WTC11 (cell line): ENCODE data around the gene LYPD1. TPM values are rescaled to one million over a fixed set of nuclear protein-coding genes. Genes with fewer than 3 reads are reported as not detected.

ENCODE experiments used
- ATAC-seq: fragments of 200-7000 bp; cut with Tn5 transposase; 2 replicates; pipeline ENCODE4 v1.10.0; 2021; ENCODE audit warnings: mild to moderate bottlenecking, moderate library complexity
- CTCF ChIA-PET: fragments of 300-600 bp; sonication (Branson Sonifier 250); formaldehyde crosslinking; loops from one replicate; lab custom pipeline; 2021; ENCODE audit warnings: antibody characterized with exemption; lab: Charles Lee
- POLR2A ChIA-PET: fragments of 350-600 bp; sonication (Branson Sonifier 250); formaldehyde crosslinking; loops from one replicate; lab custom pipeline; 2021; ENCODE audit warnings: antibody characterized with exemption; lab: Charles Lee
- DNase-seq: peaks from one replicate; pipeline ENCODE4 v3.0.0; 2021; ENCODE audit warnings: low spot score
- H3K27ac Mint-ChIP-seq: 2 replicates; pipeline ENCODE4 v1.8.0; 2021; ENCODE audit warnings: mixed read lengths
- H3K27me3 Mint-ChIP-seq: 2 replicates; pipeline ENCODE4 v1.8.0; 2021; ENCODE audit warnings: low read depth, mild to moderate bottlenecking, moderate library complexity, mixed read lengths
- H3K36me3 Mint-ChIP-seq: 2 replicates; pipeline ENCODE4 v1.8.0; 2021; ENCODE audit warnings: mixed read lengths
- H3K4me1 Mint-ChIP-seq: 2 replicates; pipeline ENCODE4 v1.8.0; 2022; ENCODE audit warnings: mixed read lengths
- H3K4me3 Mint-ChIP-seq: 2 replicates; pipeline ENCODE4 v1.8.0; 2021; ENCODE audit warnings: mild to moderate bottlenecking, moderate library complexity, mixed read lengths
- H3K9me3 Mint-ChIP-seq: 2 replicates; pipeline ENCODE4 v1.8.0; 2021; ENCODE audit warnings: mixed read lengths
- ESRRA ChIP-seq: sonication (generic); formaldehyde crosslinking; IDR thresholded peaks from 2 replicates; pipeline ENCODE4 v1.8.1; 2022; ENCODE audit warnings: mild to moderate bottlenecking, missing genetic modification reagents, borderline replicate concordance
- FOXP1 ChIP-seq: sonication (generic); formaldehyde crosslinking; IDR thresholded peaks from 2 replicates; pipeline ENCODE4 v1.8.0; 2022; ENCODE audit warnings: missing genetic modification reagents, mild to moderate bottlenecking, moderate library complexity, borderline replicate concordance
- GRHL2 ChIP-seq: fragments of 250-450 bp; sonication (Bioruptor Pico); IDR thresholded peaks from 2 replicates; pipeline ENCODE4 v1.8.0; 2022; ENCODE audit warnings: mild to moderate bottlenecking, moderate library complexity; ENCODE audit not compliant: insufficient replicate concordance, severe bottlenecking
- HMGA2 ChIP-seq: fragments of 250-450 bp; sonication (Bioruptor Pico); IDR thresholded peaks from 2 replicates; pipeline ENCODE4 v1.4.0; 2021; ENCODE audit warnings: mild to moderate bottlenecking, moderate library complexity
- OVOL2 ChIP-seq: fragments of 250-450 bp; sonication (Bioruptor Pico); IDR thresholded peaks from 2 replicates; pipeline ENCODE4 v1.9.0; 2021; ENCODE audit warnings: mild to moderate bottlenecking, borderline replicate concordance
- PRRX2 ChIP-seq: fragments of 250-450 bp; sonication (Bioruptor Pico); IDR thresholded peaks from 2 replicates; pipeline ENCODE4 v1.8.0; 2021; ENCODE audit warnings: mild to moderate bottlenecking
- SOX15 ChIP-seq: fragments of 250-450 bp; sonication (Bioruptor Pico); IDR thresholded peaks from 2 replicates; pipeline ENCODE4 v1.9.0; 2021; ENCODE audit warnings: mild to moderate bottlenecking
- SP1 ChIP-seq: sonication (generic); formaldehyde crosslinking; conservative IDR thresholded peaks from 2 replicates; pipeline ENCODE4 v1.8.1; 2022; ENCODE audit warnings: missing genetic modification reagents
- TP53 ChIP-seq: sonication (generic); formaldehyde crosslinking; IDR thresholded peaks from 2 replicates; pipeline ENCODE4 v1.8.1; 2023; ENCODE audit warnings: mild to moderate bottlenecking, missing genetic modification reagents
- total RNA-seq: library from RNA; stranded (reverse); gene quantifications from 3 replicates; pipeline ENCODE4 v1.2.3, GENCODE V29; 2021
- TF ChIP-seq, protein P1 (sequence below): sonication (generic); formaldehyde crosslinking; IDR thresholded peaks from 2 replicates; pipeline ENCODE4 v1.8.0; 2022; ENCODE audit warnings: mild to moderate bottlenecking, missing genetic modification reagents
- TF ChIP-seq, protein P2 (sequence below): sonication (generic); formaldehyde crosslinking; IDR thresholded peaks from 2 replicates; pipeline ENCODE4 v1.8.1; 2022; ENCODE audit warnings: mild to moderate bottlenecking, missing genetic modification reagents, moderate library complexity, borderline replicate concordance
- TF ChIP-seq, protein P3 (sequence below): sonication (generic); formaldehyde crosslinking; IDR thresholded peaks from 2 replicates; pipeline ENCODE4 v1.8.0; 2022; ENCODE audit warnings: missing genetic modification reagents
- TF ChIP-seq, protein P4 (sequence below): sonication (generic); formaldehyde crosslinking; IDR thresholded peaks from 2 replicates; pipeline ENCODE4 v1.8.1; 2022; ENCODE audit warnings: low read depth, mild to moderate bottlenecking, moderate library complexity, missing genetic modification reagents, borderline replicate concordance
- TF ChIP-seq, protein P5 (sequence below): sonication (generic); formaldehyde crosslinking; IDR thresholded peaks from 2 replicates; pipeline ENCODE4 v1.8.0; 2023; ENCODE audit warnings: mild to moderate bottlenecking, missing genetic modification reagents
- TF ChIP-seq, protein P6 (sequence below): sonication (generic); formaldehyde crosslinking; IDR thresholded peaks from 2 replicates; pipeline ENCODE4 v1.8.1; 2022; ENCODE audit warnings: mild to moderate bottlenecking, moderate library complexity, missing genetic modification reagents
- TF ChIP-seq, protein P7 (sequence below): fragments of 250-450 bp; sonication (Bioruptor Pico); IDR thresholded peaks from 2 replicates; pipeline ENCODE4 v1.9.0; 2021; ENCODE audit warnings: moderate library complexity, mild to moderate bottlenecking, inconsistent platforms, borderline replicate concordance

Gene LYPD1
- total RNA-seq, 1 experiment from 2014 or later, result 2.8 TPM

DNA sequence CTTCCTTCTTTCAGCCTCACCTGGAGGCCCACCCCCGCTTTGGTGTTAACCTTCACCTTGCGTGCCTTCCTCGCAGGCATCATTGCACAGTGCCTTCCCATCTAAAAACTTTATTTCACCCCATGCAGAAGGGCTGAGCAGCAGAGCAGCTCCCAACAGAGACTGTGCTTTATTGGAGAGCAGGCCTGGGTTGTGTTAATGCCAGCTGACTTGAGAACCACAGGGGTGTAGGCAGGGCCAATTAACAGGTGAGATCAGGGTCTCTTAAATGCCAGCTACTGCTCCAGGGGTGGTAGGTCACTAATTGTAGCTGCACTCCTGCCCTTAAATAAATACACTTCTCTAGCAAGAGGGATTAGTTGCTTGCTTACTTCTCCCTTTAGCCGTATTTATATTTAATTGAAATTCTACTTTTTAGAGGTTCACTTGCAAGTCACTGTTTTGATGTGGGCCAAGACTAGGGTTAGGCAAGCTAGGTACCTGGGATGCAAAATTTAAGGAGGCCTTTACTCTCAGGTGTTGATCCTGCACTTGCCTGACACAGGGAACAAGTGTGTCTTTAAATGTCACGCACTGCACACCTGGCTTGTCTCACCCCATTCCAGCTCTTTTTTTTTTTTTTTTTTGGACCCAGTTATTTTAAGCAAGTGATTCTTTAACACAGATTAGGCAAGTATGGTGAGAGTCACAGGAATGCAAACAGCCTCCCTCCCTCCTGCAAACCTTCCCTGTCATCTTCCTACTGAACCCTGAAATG, 54.5 kb downstream of the LYPD1 start (continued):
- TF ChIP-seq, protein P1, sequence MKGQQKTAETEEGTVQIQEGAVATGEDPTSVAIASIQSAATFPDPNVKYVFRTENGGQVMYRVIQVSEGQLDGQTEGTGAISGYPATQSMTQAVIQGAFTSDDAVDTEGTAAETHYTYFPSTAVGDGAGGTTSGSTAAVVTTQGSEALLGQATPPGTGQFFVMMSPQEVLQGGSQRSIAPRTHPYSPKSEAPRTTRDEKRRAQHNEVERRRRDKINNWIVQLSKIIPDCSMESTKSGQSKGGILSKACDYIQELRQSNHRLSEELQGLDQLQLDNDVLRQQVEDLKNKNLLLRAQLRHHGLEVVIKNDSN (CRISPR knock-in tag), result no peak
- TF ChIP-seq, protein P2, sequence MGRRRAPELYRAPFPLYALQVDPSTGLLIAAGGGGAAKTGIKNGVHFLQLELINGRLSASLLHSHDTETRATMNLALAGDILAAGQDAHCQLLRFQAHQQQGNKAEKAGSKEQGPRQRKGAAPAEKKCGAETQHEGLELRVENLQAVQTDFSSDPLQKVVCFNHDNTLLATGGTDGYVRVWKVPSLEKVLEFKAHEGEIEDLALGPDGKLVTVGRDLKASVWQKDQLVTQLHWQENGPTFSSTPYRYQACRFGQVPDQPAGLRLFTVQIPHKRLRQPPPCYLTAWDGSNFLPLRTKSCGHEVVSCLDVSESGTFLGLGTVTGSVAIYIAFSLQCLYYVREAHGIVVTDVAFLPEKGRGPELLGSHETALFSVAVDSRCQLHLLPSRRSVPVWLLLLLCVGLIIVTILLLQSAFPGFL (CRISPR knock-in tag), result no peak
- TF ChIP-seq TP53 (CRISPR knock-in tag), result no peak
- TF ChIP-seq, all 79 proteins: peak for 0

DNA sequence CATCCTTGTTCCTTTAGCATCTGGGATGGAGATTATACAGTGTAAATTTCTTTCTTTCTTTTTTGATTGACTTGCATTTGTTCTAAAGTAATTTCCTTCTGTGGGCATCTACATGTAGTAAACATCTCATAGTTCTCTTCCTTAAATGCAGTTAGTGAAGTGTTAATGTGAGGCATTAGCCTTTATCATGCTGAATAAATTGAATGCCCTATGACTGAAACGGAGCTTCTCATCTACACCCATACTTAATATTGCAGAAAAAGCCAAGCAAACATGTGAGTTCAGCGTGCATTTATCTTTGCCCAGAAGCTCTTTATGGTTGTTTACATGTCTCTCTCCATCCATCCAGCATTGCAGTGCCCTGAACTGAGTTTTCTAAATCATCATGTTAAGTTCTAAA, 58.3 kb downstream of the LYPD1 start:
- CTCF ChIA-PET, result no interaction called here
- POLR2A ChIA-PET, result interaction anchor here (0.6 kb wide), 2 partner anchors 13 to 118 kb away, joined by 3 to 4 read pairs; no protein-coding TSS in a partner anchor
- no peak overlapping the region for H3K4me3 Mint-ChIP-seq
- no peak for ATAC-seq
- DNase-seq, result no peak
- H3K36me3 Mint-ChIP-seq, result no peaks in the 10 kb centered on the region
- peaks cover 20% of the 10 kb centered on the region for H3K4me1 Mint-ChIP-seq
- TF ChIP-seq, protein P3, sequence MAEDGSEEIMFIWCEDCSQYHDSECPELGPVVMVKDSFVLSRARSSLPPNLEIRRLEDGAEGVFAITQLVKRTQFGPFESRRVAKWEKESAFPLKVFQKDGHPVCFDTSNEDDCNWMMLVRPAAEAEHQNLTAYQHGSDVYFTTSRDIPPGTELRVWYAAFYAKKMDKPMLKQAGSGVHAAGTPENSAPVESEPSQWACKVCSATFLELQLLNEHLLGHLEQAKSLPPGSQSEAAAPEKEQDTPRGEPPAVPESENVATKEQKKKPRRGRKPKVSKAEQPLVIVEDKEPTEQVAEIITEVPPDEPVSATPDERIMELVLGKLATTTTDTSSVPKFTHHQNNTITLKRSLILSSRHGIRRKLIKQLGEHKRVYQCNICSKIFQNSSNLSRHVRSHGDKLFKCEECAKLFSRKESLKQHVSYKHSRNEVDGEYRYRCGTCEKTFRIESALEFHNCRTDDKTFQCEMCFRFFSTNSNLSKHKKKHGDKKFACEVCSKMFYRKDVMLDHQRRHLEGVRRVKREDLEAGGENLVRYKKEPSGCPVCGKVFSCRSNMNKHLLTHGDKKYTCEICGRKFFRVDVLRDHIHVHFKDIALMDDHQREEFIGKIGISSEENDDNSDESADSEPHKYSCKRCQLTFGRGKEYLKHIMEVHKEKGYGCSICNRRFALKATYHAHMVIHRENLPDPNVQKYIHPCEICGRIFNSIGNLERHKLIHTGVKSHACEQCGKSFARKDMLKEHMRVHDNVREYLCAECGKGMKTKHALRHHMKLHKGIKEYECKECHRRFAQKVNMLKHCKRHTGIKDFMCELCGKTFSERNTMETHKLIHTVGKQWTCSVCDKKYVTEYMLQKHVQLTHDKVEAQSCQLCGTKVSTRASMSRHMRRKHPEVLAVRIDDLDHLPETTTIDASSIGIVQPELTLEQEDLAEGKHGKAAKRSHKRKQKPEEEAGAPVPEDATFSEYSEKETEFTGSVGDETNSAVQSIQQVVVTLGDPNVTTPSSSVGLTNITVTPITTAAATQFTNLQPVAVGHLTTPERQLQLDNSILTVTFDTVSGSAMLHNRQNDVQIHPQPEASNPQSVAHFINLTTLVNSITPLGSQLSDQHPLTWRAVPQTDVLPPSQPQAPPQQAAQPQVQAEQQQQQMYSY (CRISPR knock-in tag), result no peak
- TF ChIP-seq, protein P4, sequence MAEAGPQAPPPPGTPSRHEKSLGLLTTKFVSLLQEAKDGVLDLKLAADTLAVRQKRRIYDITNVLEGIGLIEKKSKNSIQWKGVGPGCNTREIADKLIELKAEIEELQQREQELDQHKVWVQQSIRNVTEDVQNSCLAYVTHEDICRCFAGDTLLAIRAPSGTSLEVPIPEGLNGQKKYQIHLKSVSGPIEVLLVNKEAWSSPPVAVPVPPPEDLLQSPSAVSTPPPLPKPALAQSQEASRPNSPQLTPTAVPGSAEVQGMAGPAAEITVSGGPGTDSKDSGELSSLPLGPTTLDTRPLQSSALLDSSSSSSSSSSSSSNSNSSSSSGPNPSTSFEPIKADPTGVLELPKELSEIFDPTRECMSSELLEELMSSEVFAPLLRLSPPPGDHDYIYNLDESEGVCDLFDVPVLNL (CRISPR knock-in tag), result no peak
- TF ChIP-seq FOXP1 (no peak), ESRRA (no peak), OVOL2 (CRISPR knock-in tag) (no peak), PRRX2 (CRISPR knock-in tag) (no peak)
- TF ChIP-seq, protein P5, sequence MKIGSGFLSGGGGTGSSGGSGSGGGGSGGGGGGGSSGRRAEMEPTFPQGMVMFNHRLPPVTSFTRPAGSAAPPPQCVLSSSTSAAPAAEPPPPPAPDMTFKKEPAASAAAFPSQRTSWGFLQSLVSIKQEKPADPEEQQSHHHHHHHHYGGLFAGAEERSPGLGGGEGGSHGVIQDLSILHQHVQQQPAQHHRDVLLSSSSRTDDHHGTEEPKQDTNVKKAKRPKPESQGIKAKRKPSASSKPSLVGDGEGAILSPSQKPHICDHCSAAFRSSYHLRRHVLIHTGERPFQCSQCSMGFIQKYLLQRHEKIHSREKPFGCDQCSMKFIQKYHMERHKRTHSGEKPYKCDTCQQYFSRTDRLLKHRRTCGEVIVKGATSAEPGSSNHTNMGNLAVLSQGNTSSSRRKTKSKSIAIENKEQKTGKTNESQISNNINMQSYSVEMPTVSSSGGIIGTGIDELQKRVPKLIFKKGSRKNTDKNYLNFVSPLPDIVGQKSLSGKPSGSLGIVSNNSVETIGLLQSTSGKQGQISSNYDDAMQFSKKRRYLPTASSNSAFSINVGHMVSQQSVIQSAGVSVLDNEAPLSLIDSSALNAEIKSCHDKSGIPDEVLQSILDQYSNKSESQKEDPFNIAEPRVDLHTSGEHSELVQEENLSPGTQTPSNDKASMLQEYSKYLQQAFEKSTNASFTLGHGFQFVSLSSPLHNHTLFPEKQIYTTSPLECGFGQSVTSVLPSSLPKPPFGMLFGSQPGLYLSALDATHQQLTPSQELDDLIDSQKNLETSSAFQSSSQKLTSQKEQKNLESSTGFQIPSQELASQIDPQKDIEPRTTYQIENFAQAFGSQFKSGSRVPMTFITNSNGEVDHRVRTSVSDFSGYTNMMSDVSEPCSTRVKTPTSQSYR, result no peak
- H3K9me3 Mint-ChIP-seq, result no peaks in the 10 kb centered on the region
- H3K27ac Mint-ChIP-seq, result no peak overlapping the region
- no peaks in the 10 kb centered on the region; the same call in 1 of the 2 replicates for H3K27me3 Mint-ChIP-seq

DNA sequence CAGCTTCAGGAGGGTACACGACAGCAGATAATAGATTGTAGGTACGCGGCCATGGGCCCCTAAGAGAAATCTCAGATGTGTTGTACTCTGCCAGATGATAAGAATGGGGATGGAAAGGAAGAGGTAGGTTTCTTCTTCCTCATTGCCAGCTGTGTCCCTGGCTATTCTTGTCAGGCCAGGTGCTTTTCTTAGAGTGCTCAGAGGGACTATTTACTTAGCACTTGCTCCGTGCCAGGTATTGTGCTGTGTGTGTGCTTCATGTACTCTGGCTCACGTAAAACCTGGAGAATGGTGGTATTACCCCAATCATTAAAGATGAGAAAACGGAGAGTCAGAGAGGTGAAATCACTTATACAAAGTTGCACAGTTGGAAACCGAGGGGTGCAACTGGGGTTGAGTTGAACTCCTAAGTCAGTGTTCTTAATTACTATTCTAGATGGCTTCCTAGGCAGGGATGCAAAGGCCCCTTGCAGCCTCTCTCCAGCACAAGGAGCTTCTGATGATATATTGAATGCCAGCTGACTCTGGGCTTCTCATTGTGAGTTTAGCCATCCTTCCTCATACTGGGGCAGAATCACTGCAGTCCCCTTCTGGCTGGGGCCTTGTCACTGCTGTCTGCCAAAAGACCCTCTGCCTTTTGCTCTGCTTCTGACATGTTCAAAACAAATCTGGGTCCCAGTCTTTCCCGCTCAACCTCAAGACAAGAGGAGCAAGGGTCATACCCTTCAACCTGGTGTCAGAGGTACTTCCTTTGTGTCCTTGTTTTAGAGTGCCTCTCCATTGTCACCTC, 60.7 kb downstream of the LYPD1 start:
- H3K4me1 Mint-ChIP-seq, result peaks cover 33% of the 10 kb centered on the region
- ATAC-seq (no peak), DNase-seq (no peak)
- ChIA-PET POLR2A (no interaction called here), CTCF (no interaction called here)
- H3K9me3 Mint-ChIP-seq, result no peaks in the 10 kb centered on the region; the same call in 1 of the 2 replicates
- H3K36me3 Mint-ChIP-seq, result no peaks in the 10 kb centered on the region
- H3K4me3 Mint-ChIP-seq, result no peak overlapping the region
- no peak overlapping the region for H3K27ac Mint-ChIP-seq
- H3K27me3 Mint-ChIP-seq, result no peaks in the 10 kb centered on the region; the same call in 1 of the 2 replicates
- TF ChIP-seq, protein P5, result no peak
- TF ChIP-seq, protein P6, sequence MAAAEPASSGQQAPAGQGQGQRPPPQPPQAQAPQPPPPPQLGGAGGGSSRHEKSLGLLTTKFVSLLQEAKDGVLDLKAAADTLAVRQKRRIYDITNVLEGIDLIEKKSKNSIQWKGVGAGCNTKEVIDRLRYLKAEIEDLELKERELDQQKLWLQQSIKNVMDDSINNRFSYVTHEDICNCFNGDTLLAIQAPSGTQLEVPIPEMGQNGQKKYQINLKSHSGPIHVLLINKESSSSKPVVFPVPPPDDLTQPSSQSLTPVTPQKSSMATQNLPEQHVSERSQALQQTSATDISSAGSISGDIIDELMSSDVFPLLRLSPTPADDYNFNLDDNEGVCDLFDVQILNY (CRISPR knock-in tag), result no peak
- no peak for TF ChIP-seq SOX15 (CRISPR knock-in tag)
- no peak for TF ChIP-seq HMGA2
- no peak for TF ChIP-seq GRHL2 (CRISPR knock-in tag)
- TF ChIP-seq, protein P7, sequence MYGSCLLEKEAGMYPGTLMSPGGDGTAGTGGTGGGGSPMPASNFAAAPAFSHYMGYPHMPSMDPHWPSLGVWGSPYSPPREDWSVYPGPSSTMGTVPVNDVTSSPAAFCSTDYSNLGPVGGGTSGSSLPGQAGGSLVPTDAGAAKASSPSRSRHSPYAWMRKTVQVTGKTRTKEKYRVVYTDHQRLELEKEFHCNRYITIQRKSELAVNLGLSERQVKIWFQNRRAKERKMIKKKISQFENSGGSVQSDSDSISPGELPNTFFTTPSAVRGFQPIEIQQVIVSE, result no peak
- no peak for TF ChIP-seq SP1
